Retinal pigment epithelial cell (primary cell): ENCODE data around the gene TMEM61.

Experiments used
- DNase-seq: peaks from one replicate; pipeline ENCODE4 v3.0.0-alpha.2; 2010; ENCODE audit warnings: low read depth
- H3K4me3 ChIP-seq: 2 replicates; pipeline ENCODE4 v1.5.1; 2011; ENCODE audit warnings: mild to moderate bottlenecking, low read length, control low read depth, moderate library complexity
- TF ChIP-seq, protein P1 (sequence below): conservative IDR thresholded peaks from 2 replicates; pipeline ENCODE4 v1.5.1; 2011; ENCODE audit warnings: low read depth, low read length, control low read depth, inconsistent platforms

TMEM61 gene

DNA sequence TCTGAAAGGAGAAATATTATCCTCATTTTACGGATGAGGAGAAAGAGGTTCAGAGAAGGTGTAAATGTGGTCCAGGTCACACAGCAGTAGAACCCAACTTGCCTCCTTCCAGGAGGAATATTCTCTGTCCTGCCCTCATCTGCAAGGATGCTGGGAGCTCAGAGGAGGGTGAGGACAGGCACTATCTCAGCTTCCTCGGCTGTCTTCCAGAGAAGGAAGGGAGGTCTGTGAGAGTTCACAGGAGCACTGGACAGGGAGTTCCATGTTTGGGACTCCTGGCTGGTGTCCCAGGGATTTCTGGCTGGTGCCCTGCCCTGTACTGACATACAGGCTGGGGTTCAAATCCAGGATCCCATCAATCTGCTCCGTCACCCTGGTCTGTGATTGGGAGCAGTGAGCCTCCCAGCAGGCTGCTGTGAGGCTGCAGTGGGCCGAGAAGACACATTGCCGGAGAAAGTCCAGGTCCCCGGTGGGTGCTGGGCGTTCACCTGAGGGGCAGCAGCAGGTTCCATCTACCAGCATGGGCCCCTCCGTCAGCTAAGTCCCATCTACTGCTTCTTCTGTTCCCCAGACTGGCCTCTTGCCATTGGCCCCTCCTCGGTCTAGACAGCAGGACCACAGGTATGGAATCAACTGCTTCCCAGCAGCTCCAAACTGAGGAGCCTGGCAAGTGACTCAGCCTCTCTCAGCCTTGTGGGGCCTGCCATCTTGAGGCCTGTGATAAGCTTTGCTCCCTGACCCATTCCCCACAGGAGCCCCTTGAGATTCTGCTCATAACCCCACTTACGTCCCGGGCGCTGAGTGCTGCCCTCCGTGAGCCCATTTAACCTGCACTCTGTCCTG, 9.8 kb downstream of the TMEM61 start:
- TF ChIP-seq, protein P1, sequence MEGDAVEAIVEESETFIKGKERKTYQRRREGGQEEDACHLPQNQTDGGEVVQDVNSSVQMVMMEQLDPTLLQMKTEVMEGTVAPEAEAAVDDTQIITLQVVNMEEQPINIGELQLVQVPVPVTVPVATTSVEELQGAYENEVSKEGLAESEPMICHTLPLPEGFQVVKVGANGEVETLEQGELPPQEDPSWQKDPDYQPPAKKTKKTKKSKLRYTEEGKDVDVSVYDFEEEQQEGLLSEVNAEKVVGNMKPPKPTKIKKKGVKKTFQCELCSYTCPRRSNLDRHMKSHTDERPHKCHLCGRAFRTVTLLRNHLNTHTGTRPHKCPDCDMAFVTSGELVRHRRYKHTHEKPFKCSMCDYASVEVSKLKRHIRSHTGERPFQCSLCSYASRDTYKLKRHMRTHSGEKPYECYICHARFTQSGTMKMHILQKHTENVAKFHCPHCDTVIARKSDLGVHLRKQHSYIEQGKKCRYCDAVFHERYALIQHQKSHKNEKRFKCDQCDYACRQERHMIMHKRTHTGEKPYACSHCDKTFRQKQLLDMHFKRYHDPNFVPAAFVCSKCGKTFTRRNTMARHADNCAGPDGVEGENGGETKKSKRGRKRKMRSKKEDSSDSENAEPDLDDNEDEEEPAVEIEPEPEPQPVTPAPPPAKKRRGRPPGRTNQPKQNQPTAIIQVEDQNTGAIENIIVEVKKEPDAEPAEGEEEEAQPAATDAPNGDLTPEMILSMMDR, result no peak
- H3K4me3 ChIP-seq, result no peak overlapping the region
- DNase-seq, result no peak

DNA sequence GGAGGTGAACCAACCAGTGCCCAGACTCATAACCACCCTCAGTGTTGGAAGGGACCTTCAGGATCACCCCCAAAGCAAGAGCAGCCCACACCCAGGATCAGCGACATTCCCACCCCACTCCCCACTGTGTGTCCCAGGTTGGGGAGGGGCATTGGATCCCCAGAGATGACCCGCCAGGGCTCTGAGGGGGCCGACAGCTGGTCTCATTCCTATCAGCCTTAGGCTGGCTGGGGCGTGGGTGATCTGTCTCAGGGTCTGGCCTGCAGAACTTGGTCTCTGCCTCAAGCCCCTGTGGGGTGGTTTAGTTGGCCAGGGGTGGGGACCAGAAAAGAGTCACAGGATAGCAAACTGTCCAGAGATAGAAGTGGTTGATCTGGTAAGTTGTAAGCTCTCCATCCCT, 10.5 kb downstream of the TMEM61 start:
- no peak overlapping the region for H3K4me3 ChIP-seq
- no peak for DNase-seq
- TF ChIP-seq, protein P1, result no peak

DNA sequence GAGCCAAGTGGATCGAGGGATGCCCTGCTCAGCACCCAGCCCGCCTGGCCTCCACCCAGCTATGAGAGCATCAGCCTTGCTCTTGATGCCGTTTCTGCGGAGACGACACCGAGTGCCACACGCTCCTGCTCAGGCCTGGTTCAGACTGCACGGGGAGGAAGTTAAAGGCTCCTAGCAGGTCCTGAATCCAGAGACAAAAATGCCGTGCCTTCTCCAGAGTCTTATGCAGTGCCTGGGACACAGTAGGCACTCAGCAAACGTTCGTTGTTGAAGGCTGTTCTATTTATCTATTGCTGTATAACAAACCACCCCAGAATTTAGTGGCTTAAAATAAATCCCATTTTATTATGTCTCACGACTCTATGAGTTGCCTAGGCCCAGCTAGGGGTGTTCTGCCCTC, 11.5 kb downstream of the TMEM61 start:
- no peak overlapping the region for H3K4me3 ChIP-seq
- no peak for DNase-seq
- TF ChIP-seq, protein P1, result no peak

DNA sequence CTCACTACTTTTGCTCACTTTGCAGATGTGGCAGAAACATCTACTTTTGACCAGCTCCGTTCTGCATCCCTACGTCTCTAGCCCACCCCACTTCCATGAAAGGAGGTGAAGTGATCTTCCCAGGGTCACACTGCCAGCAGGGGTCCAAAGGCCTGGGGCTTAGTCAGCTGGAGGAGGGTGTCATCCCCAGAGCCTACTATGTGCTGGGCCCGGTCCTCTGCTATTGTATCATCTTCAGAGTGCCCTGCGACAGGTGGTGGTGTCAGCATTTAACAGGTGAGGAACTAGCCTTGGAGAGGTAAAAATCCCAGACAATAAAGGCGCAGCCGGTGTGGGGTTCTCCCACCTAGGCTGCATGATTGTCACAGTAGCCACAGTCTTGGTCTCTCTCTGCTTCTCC, 12.7 kb downstream of the TMEM61 start:
- DNase-seq, result no peak
- H3K4me3 ChIP-seq, result no peak overlapping the region
- TF ChIP-seq, protein P1, result no peak

- DNase-seq, result no peak
- no peak overlapping the region for H3K4me3 ChIP-seq
- TF ChIP-seq, protein P1, result no peak
Measured at GRCh38 chr1:54994355-54994990, 14.0 kb downstream of the TMEM61 start.

- no peak for DNase-seq
- TF ChIP-seq, protein P1, result no peak
- no peak overlapping the region for H3K4me3 ChIP-seq
Measured at GRCh38 chr1:54995013-54995760, 14.8 kb downstream of the TMEM61 start.
